ENCODE results near the gene SAMD3.
"Not testable (repeated sequence)": the region's sequence is repeated elsewhere in the genome, so short reads cannot be mapped to it uniquely, and the experiment has no call there.

The SAMD3 gene

GRCh38 chr6:130170160-130170559 is 52.6 kb downstream of the SAMD3 start:
- DNase-seq, result not testable (repeated sequence)

- DNase-seq, result no peak
These were observed 55.1 kb downstream of the SAMD3 start for GRCh38 chr6:130167655-130168054.

DNA sequence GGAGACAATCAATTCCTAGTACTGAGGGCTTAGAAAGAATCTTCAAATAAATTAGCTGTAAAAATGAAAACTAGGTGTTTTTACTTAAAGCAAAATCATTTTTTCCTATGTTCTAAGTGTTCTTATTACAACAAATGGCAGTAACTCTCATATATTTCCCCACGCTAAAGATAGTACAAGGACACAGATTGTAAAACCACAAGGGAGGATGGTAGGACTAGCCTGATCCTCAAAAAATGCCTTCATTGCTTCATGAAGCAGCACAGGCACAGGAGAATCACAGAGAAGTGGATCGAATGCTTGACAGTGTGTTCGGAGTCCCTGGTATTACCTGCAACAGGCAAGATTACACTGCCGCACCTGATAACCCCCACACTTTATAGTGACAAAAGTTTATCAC is 58.5 kb downstream of the SAMD3 start:
- DNase-seq, result no peak

DNA sequence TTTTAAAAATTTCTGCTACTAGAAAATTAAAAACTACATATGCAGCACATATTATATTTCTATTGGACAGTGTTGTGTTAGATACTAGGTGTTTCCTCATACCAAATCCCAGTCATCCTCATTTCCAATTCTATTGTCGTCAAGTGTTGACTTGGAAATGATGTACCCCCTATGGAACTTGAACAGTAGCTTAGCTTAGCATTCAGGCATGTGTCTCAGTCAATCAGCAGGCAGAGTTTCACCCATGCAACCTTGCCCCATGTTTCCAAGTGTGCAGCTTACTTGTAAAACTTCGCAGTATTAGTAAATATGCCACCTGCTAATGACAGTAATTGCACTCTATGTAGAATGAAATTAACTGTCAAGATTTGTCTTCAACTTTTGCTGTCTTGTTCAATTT is 59.5 kb downstream of the SAMD3 start:
- DNase-seq, result no peak

DNA sequence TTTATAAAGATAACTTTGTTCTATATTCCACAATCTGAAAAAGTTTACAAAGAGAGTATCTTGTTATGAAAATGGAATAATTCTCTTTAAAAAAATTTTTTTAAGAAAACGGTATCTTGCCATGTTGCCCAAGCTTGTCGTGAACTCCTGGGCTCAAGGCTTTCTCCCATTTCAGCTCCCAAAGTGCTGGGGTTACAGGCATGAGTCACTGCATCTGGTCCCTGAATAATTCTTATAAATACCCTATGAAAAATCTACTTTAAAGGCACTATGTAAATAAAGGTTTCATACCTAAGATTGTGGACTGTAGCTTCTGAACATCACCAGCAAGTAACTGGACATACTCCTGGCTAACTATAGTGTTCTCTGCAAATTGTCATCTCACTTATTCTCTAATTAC is 60.3 kb downstream of the SAMD3 start:
- DNase-seq, result no peak

DNA sequence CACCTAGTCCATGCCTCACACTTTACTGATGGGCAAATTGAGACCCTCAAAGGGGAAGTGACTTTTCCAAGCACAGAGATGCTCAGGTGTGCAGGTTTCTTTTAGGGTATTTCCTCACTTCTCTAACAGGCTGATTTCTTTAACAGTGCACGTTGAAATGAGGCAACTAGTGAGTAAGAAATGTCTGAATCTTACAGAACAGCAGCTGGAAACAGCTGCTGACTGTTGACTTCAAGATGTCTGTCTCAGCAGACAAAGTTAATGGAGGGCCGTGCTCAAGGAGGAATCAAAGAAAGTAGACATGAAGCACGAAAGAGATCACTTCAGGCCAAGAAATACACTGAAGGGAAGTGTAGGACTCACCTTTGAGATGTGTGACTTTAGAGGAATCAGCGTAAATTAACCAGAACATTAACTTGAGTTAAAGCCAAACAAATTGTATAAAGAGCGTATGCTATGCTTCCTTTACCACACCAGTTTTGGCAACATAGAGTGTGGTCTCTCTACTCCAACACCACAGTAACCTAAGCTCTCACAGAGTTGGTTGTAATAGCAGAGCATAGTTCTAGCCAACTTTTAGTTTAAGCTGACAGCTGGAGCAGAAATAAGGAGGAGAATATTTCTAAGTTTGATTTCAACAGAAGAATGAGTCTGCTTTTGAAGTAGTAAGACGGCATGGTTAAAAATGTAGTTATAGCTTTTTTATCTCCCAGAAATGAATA is 60.9 kb downstream of the SAMD3 start:
- no peak for DNase-seq

DNA sequence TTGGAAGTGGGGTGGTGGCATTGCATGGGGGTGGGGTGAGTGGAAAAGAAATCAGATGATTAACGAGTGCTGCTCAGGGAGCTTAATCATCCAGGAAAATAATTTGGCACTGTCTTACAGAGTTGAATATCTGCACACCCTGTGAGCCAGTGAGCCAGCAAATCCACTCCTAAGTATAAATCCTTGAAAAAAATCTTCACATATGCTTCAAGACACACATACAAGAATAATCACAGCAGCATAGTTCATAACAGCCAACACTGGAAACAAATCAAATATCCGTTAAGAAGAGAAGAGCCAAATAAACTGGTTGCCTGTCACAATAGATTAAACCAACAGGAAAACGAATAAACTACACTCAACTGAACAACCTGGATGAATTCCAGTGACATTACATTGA is 62.8 kb downstream of the SAMD3 start:
- no peak for DNase-seq

GRCh38 chr6:130158548-130158947 is 64.2 kb downstream of the SAMD3 start:
- DNase-seq, result no peak

DNA sequence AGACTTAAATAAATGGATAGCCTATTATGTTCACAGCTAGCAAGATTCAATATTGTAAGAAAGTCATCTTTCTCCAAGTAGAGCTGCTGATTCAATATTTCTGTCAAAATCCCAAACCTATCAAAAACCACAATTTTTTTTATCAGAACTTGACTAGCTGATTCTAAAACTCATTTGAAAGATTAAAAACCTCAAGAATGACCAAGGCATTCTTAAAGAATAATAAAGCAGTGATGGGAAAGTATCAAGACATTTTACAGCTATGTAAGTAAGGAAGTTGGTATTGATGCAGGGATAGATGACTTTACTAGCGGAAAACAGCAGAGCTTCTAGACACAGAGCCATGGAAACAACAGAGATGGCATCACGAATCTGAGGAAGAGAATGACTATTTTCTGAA is 64.7 kb downstream of the SAMD3 start:
- no peak for DNase-seq

DNA sequence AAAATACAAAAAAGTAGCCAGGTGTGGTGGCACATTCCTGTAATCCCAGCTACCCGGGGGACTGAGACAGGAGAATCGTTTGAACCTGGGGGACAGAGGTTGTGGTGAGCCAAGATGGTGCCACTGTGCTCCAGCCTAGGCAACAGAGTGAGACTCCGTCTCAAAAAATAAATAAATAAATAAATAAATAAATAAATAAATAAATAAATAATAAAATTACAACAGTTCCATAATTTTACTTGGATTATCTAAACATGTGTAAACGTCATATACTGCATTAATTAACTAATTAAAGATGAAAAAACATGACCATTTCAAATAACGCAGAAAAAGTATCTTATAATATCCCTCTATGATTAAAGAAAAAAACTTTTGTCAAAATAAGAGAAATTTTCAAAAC is 65.8 kb downstream of the SAMD3 start:
- no peak for DNase-seq

DNA sequence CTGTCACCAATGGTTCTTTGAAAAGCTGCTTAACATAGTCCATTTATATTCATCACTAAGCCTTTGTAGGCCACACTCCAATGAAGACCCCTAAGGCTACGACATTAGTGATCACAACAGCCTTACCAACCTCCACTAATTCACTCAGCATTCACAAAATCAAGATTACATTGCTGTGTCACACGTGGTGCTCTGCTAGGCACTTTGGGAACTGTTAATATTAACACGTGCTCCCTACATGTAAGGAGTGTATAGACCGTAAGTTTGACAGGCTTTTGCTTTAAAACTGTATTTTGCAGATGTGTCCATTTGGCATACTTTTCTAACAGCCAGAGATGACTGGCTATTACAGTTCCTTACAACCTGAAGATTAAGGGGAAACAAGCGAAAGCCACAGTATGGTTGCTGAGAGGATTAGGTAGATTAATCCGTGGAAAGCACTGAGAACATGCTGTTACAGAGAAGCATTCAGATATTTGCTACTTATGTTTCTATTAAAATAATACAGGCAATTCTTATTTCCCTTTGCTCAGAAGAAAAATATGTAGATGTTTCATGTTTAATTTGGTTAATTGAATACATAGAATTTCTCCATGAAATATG is 69.7 kb downstream of the SAMD3 start:
- no peak for DNase-seq

DNA sequence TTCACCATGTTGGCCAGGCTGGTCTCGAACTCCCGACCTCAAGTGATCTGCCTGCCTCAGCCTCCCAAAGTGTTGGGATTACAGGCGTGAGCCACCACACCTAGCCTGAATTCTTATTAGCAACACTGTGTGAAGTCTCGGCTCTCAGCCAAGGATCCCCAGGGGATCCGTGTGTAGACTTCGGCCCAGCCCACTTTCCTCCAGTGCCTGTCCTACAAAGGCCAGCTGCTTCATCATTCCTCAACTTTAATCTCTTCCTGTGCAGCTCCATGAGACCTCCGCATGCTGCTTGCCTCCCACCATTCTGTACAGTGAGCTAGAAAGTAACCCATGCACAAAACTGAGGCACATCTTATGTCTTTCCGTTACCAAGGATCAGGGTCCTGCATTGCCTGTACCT is 71.8 kb downstream of the SAMD3 start:
- no peak for DNase-seq

DNA sequence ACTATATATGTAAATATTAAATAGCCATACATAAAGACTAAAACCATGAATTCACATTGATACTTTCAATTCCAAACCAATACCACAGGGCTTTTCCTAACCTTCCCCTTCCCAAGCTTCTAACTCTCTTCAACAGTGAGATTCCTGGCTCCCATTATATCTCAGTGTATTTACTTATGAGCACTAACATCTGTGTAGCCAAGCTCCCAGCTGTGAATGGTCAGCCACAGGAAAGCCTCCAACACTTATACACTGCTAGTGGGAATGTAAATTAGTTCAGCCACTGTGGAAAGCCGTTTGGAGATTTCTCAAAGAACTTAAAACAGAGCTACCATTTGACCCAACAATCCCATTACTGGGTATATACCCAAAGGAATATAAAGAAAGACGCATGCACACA is 73.7 kb downstream of the SAMD3 start:
- DNase-seq, result not testable (repeated sequence)

DNA sequence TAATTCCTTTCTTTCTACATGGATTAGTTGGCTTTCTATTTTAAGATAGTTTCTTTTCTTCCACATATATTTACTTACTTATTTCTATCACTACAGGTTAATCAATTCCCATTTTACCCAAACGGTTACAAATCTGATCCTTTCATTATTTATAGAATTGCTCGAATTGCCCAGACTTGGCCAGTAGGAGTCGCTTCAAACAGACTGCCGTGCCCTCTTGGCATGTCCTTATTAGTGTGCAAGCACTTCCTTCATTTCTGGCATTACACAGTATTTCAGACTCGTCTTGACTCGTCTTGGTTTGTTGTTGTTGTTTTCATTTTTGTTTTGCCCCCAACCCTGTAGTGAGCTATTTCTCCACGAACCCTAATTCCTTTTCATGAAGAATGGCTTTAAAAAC is 74.6 kb downstream of the SAMD3 start:
- no peak for DNase-seq

GRCh38 chr6:130147111-130147510 is 75.6 kb downstream of the SAMD3 start:
- DNase-seq, result no peak

GRCh38 chr6:130143709-130144108 is 79.0 kb downstream of the SAMD3 start:
- DNase-seq, result no peak

GRCh38 chr6:130140084-130140483 is 82.7 kb downstream of the SAMD3 start:
- no peak for DNase-seq

DNA sequence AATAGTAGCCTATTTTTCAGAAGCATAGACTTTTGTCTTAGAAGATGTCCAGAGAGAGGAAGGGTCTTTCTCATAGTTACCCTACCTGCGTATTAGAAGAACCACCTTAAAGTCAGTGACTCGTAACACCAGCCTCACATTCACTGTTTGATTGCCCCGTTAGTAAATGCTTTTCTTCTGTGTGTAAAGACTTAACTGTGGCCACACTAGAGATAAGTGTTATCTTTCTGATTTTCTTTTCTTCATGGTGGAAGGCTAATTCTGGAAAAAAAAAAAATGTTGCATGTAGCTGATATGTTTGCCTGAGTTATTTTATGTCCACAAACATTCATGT is 83.9 kb downstream of the SAMD3 start:
- no peak for DNase-seq

GRCh38 chr6:130138116-130138908 is 84.4 kb downstream of the SAMD3 start:
- no peak for DNase-seq

DNA sequence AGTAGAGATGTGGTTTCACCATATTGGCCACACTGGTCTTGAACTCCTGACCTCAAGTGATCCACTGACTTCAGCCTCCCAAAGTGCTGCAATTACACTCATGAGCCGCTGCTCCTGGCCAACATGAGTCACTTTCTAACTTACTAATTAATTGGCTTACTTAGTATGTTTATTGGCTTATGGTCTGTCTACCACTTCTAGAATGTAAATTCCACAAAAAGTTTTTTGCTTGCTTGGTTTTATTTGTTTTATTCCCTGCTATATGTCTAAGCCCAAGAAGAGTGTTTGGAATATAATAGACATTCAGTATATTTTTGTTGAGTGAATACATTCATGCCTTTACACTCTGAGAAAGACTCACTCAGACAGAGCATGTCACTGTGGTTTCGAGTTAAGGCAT is 86.0 kb downstream of the SAMD3 start:
- DNase-seq, result no peak

DNA sequence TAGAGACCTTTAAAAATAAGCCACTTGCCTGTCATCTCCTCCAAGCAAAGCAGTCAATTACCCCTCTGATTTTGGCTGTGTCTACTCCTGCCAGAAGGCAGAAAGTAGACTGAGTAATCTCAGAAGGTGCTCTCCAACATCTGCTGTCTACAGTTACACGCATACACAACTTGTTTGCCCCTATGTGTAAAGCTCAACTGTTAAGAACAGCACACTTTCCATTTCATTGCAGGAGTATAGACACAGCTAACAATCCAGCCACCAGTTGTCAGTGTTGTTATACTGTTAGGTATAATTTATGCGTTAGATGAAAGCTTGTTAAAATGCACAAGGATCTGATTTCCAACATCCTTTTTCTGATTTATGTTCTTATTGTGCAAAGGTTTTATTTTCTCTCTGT is 88.2 kb downstream of the SAMD3 start:
- DNase-seq, result no peak

GRCh38 chr6:130132286-130132701 is 90.5 kb downstream of the SAMD3 start:
- no peak for DNase-seq

DNA sequence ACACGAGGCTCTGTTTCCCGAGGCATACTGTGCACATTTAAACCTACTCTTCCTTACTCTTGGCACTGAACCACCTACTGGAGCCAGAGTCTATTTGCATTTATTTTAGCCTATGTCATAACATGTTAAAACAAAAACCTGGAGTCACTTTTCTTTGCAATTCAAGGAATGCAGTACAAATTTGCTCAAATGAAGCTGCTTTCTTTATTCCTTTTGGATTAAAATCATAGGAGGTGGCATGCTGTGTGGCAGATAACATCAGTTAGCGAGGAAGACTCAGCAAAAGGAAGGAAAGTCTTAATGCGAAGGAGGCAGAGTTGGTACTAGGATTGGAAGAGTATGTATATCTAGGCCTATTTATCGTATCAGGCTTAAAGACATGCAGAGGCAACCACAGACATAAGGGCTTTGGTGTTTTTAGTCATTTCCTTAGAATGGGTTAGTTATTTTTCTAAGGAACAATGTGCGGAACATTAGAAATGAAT is 92.9 kb downstream of the SAMD3 start:
- no peak for DNase-seq

DNA sequence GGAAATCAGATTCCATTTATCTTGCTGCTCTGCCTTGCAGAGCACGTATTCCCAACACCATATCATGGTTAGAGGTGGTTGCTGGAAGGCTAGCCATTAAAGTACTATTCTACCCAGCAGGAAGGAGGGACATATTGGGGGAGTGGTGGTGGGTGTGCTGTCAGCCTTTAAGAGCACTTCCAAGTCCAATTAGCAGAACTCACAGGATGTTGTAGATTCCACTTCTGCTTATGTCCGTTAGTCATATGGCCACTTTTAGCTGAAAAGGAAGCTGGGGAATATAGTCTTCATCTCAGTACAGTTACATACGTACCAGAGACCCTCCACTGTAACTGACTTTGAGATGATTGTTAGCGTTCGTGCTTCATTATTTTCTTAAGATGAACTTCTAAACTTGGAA is 94.4 kb downstream of the SAMD3 start:
- no peak for DNase-seq
